Measurements from ENCODE around the gene ANKRD34B.

- TF ChIP-seq CTCF (conservative IDR thresholded peaks at IDR 0.05) (no peak), ZFX (IDR thresholded peaks at IDR 0.05) (no peak)
Measured at GRCh38 chr5:80566711-80567259, 3.3 kb downstream of the ANKRD34B start.

Data from C4-2B (cell line).